GM21737 (cell line): Measurements from ENCODE around the gene KRTAP25-1.

ENCODE experiments used
- ATAC-seq: cut with Tn5 transposase; IDR thresholded peaks from one replicate; pipeline ENCODE4 v1.9.1; 2021; ENCODE audit warnings: mild to moderate bottlenecking, moderate library complexity; ENCODE audit not compliant: unreplicated experiment

Gene KRTAP25-1

GRCh38 chr21:30251781-30252180 is 37.5 kb downstream of the KRTAP25-1 start:
- ATAC-seq: no peak

GRCh38 chr21:30249936-30250335 is 39.4 kb downstream of the KRTAP25-1 start:
- ATAC-seq: no peak

DNA sequence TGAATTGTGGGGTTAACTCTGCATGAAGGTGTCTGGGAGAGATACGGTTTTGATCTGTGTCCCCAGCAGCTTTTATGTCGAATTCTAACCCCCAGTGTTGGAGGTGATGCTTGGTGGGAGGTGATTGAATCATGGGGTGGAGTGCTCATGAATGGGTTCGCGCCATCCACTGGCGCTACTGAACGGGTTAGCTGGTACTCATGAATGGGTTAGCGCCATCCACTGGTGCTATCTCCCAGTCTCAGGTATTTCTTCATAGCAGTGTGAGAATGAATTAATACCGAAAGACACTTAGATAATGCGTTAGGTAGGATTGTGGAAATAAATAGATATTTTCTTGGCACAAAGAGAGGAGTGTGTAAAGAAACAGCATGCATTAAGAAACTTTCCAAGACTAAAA is 40.5 kb downstream of the KRTAP25-1 start:
- ATAC-seq: no peak

- no peak for ATAC-seq
Observed at GRCh38 chr21:30245061-30245460, 44.3 kb downstream of the KRTAP25-1 start.

DNA sequence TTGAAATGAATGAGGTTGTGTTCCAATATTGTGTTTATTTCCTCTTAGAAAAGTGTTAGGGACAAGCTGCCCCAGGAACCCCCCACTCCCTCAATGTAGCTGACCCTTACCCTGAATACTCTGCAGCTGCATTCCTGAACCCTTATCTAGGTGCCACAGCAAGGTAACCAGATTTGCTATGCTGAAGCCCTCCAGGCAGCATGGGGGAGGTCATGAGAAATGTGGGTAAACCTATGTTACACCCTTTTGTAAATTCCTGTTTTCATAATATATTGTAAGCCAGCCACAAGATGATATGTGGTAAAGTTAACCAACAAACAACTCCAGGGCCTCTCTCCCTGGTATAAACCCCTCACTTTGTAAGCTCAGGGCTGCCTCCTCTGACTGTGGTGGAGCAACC is 45.6 kb downstream of the KRTAP25-1 start:
- no peak for ATAC-seq

GRCh38 chr21:30240661-30241060 is 48.7 kb downstream of the KRTAP25-1 start:
- ATAC-seq: no peak
